ENCODE data around the gene OR1J1.

The OR1J1 gene, protein sequence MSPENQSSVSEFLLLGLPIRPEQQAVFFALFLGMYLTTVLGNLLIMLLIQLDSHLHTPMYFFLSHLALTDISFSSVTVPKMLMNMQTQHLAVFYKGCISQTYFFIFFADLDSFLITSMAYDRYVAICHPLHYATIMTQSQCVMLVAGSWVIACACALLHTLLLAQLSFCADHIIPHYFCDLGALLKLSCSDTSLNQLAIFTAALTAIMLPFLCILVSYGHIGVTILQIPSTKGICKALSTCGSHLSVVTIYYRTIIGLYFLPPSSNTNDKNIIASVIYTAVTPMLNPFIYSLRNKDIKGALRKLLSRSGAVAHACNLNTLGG

DNA sequence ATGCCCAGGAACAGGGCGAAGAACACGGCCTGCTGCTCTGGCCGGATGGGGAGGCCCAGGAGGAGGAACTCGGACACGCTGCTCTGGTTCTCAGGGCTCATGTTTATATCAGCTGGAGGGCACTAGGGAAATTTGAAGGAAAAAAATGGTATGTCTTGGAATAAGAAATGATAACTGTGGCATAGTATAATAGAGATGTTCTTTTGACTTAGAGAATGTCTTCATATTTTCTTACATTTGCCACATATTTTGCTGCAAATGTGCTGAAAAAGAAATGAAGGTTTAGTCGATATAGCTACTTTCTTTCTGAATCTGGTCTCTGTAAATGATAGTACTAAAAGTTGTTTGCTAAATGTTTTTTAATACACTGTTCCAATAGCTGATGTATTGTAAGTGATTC, at the start of gene OR1J1:
Gene OR1J1 (minus strand): TSS at position 101 of the 400 bp plus-strand sequence. CDS start 0 bp downstream, at position 101.
- DNase-seq (ENCODE audit: low read depth) = no peak

DNA sequence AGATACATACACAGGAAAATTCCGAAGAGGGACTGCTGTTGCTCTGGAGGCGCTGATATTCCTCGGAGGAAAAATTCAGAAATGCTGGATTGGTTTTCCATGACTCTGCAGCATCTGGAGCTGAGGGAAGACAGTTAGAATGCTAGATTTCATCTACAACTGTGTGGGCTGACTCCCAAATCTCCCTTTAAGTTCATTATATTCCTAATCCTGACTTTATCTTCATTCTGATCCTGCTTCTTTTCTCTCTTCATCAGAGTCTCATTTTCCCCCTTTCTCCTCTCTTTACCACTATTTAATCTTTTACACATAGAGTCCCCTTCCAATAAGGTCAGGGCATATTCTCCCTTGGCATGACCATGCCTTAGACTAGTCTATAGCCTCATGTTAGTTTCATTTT, 49.5 kb upstream of the OR1J1 start, which contains the start of gene OR1N1:
Gene OR1N1 (minus strand): TSS at position 101 of the 400 bp plus-strand sequence. CDS start 0 bp downstream, at position 101.
- DNase-seq (ENCODE audit: low read depth) = no peak

DNA sequence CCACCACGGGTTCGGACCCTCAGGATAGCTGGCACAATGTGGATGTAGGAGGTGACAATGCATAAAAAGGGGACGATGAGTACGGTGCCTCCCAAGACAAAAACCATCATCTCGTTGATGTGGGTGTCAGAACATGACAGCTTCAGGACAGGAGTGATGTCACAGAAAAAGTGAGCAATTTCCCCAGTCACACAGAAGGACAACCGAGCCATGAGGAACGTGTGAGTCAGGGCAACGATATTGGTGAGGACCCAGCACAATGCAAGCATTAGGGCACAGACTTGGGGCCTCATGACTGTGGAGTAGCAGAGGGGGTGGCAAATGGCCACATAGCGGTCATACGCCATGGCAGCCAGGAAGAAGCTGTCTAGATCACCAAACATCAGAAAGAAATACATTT, 48.9 kb upstream of the OR1J1 start:
- no peak for DNase-seq (ENCODE audit: low read depth)

DNA sequence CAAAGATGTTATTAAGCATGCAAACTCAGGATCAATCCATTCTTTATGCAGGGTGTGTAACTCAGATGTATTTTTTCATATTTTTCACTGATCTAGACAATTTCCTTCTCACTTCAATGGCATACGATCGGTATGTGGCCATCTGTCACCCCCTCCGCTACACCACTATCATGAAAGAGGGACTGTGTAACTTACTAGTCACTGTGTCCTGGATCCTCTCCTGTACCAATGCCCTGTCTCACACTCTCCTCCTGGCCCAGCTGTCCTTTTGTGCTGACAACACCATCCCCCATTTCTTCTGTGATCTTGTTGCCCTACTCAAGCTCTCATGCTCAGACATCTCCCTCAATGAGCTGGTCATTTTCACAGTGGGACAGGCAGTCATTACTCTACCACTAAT, 41.6 kb upstream of the OR1J1 start:
- DNase-seq (ENCODE audit: low read depth) = no peak

DNA sequence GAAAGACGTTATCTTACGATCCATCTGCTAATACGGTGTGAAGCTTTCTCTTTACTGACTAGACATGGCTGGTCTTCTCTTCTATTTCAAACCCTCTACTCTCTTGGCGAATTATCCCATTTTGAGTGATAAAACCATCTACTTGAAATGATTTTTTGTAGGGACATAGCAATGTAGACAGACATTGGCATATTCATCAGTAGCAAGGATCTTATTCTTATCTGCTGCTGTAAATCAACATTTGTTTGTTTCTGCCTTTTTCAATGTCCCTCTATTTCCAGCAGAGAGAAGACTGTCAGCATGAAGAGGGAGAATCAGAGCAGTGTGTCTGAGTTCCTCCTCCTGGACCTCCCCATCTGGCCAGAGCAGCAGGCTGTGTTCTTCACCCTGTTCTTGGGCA, 41.1 kb upstream of the OR1J1 start, which contains the start of gene OR1J4:
Gene OR1J4 (plus strand): TSS at position 301 of the 400 bp plus-strand sequence. CDS start 0 bp downstream, at position 301.
- DNase-seq (ENCODE audit: low read depth) = no peak

DNA sequence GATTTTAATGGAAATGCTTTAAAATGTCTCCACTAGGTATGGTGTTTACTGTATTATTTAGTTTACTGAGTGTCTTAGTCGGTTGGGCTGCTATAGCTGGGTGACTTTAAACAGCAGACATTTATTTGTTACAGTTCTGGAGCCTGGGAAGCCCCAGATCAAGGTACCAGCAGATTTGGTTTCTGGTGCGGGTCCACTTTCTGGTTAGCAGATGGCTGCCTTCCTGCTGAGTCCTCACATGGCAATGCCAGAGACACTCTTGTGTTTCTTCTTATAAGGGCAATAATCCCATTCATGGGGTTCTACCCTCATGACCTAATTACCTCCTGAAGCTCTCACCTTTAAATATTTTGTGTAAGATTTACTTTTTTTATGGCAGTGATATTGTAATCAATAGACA, 40.5 kb upstream of the OR1J1 start:
- DNase-seq (ENCODE audit: low read depth) = no peak

DNA sequence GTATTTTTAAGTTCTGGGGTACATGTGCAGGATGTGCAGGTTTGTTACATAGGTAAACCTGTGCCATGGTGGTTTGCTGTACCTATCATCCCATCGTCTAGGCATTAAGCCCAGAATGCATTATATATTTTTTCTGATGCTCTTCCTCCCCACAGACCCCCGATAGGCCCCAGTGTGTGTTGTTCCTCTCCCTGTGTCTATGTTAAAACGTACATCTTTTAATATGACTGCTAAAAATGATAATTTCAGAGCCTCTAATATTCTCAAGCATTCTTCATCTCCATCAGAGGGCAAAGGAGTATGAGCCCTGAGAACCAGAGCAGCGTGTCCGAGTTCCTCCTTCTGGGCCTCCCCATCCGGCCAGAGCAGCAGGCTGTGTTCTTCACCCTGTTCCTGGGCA, 32.8 kb upstream of the OR1J1 start, which contains the start of gene OR1J2:
Gene OR1J2 (plus strand): TSS at position 301 of the 400 bp plus-strand sequence. CDS start 0 bp downstream, at position 301.
- no peak for DNase-seq (ENCODE audit: low read depth)

DNA sequence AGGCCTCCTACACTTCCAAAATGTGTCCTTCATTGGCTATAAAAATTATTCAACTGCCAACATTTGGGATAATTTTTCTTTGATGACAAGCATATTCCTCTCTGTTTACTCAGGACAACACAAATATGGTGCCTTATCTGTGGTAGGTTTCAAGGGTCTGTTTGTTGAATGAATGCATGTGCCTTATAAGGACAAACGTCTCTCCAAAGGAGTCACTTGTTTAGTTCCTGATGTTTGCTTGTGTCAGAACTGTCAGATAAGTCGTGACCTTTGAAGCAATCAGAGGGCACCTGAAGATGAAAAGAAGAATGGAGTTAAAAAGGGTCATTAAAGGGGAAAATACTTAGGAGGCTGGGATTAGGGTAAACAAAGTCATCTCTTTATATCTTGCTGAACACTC, 29.2 kb upstream of the OR1J1 start:
- no peak for DNase-seq (ENCODE audit: low read depth)

DNA sequence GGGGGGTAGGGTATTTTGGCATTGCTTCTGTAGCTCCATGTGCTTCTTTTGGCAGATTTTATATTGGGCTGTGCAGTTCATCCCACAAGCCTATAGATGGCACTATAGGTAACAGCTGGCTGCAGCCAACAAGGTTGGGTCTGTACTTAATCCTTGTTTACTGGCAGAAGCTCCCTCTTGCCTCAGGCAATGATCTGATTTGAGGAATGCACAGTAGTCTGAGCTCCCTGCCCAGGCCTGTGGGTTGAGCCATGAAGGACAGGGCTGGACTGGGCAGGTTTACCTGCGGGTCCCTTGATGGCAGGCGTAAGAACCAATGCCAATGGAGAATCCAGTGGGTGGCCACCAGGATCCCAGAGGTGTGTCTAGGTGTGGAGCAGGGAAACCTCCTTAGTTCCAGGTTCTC, 21.2 kb upstream of the OR1J1 start:
- peak; percentile 8 for DNase-seq (ENCODE audit: low read depth)

DNA sequence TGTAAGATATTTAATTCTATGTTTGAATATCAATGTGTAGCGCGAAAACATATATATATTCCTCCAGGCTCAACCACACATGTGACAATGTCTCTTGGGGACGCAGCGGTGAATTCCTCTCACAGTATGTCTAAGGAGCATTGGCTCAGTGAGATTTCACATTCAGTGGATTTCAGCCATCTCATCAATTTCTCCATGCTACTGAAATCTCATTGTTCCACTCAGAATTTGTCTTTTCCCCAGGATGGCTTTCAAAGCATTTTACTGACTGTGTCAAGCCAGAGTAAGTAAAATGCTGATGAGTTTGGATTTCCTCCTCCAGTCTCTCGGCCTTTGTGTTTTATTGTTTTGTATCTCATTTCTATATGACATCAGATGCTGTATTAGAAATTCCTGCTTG, 1.3 kb upstream of the OR1J1 start:
- no peak for DNase-seq (ENCODE audit: low read depth)

DNA sequence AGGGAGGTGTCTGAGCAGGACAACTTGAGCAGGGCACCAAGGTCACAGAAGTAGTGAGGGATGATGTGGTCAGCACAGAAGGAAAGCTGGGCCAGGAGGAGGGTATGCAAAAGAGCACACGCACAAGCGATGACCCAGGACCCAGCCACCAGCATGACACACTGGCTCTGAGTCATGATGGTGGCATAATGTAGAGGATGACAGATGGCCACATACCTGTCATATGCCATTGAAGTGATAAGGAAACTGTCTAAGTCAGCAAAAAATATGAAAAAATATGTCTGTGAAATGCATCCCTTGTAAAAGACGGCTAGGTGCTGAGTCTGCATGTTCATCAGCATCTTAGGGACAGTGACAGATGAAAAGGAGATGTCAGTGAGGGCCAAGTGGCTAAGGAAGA, 380 bp downstream of the OR1J1 start:
- DNase-seq (ENCODE audit: low read depth) = no peak

DNA sequence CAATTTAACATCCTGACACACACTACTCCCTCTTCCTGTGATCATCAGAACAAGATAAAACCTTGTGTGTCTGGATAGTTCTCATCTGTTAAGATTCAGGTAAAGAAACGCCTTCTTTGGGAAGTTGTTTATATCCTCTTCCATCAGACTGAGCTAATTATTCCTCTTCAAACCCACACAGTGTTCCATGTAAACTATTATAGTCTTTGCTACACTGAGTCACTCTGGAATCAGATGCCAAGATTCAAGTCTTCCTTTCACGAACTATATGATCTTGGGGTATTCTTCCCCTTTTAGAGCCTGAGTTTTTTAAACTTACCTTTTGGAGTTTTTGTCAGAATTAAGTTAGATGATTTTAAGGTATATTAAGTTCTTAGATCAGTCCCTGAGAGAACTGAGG, 2.0 kb downstream of the OR1J1 start:
- DNase-seq (ENCODE audit: low read depth) = no peak

DNA sequence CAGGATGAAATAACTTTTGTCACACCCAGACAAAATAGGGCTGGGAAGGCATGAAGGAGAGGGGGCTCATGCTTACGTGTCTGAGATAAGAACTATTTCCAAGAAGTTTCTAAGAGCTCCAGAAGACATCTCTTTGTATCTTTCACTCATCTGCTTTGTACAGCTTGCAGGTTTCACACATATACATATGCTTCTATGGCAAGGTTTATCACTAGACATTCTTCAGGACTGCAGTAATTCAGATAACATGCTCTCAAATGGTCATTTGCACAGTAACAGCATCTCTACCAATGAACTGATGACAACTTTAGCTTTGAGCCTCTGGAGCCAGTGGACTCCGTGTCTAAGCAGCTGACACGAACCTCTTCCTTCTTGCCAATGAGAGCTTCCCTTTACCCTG, 3.2 kb downstream of the OR1J1 start:
- DNase-seq (ENCODE audit: low read depth) = no peak

DNA sequence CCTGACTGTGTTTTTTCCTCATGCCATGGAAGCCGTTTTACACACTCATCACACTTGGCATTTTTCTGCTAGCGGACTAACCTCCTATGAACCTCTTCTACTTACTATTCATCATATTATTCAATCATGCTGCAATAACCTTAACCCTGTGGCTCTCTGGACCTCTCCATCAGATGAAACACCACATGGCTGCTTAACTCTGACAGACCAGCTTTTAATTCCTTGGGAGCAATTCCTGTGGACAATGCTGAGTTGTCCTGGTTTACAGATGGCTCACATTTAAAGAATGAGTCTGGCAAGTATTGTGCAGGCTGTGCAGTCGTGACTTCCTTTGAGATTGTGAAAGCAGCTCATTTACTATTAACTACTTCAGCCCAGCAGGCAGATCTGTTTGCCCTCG, 9.0 kb downstream of the OR1J1 start:
- DNase-seq (ENCODE audit: low read depth) = peak; percentile 86

DNA sequence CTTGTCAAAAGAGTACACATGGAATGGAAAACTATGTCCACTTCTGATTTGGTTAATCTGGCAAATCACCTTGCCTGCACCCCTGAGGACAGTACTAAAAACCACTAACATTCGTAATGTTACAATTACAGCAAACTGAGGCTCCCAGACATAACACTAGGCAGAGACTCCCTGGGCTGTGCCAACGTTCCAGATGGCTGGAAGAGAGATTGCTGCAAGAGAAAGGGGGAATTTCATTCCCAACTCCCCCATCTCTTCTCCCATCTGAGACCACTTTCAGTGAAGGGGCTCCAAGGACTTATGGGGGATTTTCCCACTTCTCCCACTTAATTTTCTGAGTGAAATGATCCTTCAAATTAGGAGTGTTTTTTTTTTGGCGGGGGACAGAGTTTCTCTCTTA, 11.3 kb downstream of the OR1J1 start:
- DNase-seq (ENCODE audit: low read depth) = no peak

DNA sequence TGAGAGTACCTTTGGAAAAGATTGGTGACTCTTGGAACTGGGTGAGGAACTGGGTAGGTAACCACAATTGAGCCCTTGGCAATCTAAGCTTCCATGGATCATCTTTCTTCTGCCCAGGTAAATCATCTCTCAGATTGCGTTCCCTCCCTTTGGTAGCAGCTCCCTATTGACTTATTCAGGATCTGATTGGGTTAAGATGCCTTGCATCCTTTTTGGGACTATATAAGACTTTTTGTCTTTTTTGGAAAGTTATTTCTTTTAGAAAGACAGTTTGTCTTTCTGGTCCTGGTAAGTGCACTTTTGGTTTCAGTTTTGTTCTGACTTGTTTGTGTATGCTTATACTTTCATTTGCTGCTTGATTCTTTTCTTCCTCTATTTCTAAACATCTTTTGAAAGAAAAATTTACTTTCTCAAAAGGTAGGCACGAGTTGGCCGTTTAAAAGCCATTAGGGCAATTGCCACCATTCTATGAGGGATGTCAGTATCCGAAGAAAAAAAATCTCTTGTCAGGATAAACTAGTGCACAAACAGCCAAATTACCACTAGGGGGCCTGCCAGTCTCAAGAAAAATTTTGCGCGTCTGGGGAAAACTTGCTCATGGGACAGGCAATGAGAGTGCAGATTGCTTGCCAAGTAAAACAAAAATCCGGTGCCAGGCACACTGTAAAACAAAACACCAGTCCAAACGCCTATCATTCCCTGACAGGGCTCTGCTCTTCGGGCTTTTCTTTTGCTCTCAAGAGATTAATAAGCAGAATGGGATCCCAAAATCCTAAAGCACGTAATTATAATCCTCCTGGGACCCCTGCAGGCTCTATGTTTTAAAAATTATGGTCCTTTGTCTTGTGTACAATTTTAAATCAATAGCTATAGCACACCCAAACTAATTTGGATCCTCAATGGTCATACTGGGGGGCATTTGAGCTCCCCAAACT, 12.8 kb downstream of the OR1J1 start:
- peak; percentile 71 for DNase-seq (ENCODE audit: low read depth)

DNA sequence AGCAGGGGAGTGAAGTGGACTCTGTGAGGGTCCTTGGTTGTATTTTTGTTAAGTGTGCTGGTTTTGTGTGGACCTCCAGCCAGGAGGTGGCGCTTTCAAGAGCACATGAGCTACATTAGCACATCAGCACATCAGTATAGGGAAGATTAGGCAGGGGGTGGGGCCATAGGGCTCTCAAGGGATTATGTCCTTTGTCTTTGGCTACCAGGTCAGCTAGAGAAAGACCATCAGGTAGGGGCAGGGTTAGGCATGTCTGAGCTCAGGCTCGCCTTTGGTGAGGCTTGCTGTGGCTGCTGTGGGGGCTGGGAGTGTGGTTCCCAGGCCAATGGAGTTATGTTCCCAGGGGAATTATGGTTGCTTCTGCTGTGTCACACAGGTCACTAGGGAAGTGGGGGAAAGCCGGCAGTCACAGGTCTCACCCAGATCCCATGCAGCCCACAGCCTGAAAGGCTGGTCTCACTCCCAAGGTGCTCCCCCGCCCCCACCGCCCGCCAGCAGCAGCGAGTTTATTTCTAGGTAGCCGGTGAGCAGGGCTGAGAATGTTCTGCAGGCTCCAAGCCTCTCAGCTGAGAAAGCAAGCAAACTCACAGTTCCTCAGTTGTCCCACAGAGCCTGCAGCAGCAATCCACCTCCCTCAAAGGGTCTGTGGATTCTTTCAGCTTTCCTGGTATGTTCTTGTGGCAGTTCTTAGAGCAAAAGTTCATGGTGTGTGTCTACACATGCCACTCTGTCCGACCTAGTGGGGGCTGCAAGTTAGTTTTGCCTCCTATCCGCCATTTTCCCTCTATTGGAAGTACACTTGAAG, 13.7 kb downstream of the OR1J1 start:
- no peak for DNase-seq (ENCODE audit: low read depth)

DNA sequence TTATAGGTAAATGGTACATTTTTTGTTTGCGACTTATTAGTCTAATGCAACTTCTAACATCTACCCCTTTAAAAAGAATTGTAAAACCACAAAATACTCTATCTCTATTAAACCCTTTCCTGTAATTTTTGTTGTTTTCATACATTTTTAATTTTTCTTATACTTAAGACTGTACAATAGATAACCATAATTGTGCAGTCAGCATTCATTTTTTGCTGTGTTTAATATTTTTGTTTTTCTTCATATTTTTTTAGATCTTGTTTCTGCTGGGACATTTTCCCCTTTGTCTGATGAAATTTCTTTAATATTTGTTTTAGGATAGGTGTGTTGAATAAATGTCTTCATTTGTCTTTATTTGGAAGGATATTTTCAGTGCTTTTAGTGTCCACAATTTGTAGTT, 19.9 kb downstream of the OR1J1 start:
- DNase-seq (ENCODE audit: low read depth) = no peak

DNA sequence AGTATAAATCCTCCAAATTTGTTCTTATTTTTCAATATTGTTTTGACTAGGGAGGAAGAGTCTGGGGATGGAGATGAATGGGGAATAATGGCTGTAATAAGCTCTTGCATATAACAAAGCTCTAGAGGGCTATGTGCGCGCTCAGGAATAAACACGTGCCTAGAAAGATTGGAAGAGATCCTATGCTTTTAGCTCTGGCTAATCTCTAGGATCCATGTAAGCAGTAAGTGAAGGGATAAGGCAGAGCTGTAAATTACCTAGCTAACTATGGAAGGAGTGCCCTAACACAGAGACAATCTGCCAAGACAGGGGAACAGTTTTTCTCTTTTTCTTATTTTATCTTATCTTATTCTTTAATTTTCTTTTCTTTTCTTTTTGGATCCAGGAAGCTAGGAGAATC, 21.6 kb downstream of the OR1J1 start:
- no peak for DNase-seq (ENCODE audit: low read depth)

DNA sequence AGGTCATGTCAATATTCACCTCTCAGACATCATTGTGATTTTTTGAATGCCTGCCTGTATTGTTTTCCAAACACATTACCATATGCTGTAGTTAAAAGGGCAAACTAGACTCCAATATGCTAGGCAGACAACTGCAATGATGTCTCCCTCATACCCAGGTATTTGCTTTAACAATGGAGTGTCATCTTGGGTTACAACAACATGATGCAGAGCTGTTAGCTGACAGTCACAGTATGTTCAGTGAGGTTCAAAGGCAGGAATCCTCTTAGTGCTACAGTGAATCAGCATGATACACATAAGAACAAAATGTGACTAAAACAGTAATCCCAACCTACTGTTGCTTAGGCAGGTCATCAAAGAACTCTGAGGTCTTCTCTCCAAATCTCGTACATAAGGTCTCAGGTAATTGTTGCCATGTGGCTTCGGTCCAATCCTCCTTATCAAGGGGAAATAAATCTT, 24.0 kb downstream of the OR1J1 start:
- no peak for DNase-seq (ENCODE audit: low read depth)

DNA sequence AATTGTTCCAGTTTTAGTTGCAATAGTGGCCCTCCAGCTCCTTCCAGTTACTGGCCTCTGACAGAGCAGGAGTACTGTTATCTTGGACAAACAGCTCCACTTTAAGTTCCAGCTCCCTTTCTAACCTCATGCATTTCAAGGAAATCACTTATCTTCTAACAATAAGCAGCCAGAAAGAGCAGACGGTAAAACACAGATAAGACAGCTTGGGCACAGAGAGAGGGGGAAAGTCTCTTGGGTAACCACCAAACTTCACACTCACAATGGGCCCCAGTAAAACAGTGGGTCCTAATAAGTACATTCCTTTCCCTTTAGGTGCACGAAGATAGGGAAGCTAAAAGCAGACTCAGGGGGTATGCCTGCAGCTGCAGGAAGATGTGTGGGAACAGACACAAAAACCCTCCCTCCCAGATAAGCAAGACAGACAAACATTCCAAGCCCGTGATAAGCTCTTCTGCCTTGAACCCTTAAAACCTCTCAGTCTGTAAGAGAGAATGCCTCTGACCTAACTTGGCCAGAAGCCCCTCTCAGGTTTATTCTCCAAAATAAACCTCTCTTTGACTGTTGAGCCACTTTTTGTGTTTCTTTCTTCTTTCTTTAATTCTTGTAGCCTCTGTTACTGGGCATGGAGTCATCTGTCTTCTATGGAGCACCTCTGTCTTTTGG, 30.8 kb downstream of the OR1J1 start:
- DNase-seq (ENCODE audit: low read depth) = no peak

Data from HS-5 (cell line).